Measurements from ENCODE around the gene TPT1. TPM values are rescaled to one million over a fixed set of nuclear protein-coding genes. Genes with fewer than 3 reads are reported as not detected.

The TPT1 gene
- total RNA-seq, 1 experiment from 2014 or later = 2,237 TPM

- H3K36me3 ChIP-seq (ENCODE audit: low read depth) = peaks cover 37% of the 10 kb centered on the region
- peak overlapping the region; percentile 25 for H3K4me2 ChIP-seq
- peaks cover 30% of the 10 kb centered on the region for H3K79me2 ChIP-seq (ENCODE audit: low read depth)
- peaks cover 95% of the 10 kb centered on the region for H3F3A ChIP-seq (ENCODE audit: insufficient read depth, low read depth)
- intact Hi-C loops (cut with micrococcal nuclease; ENCODE audit: unreplicated experiment) = loop anchor here (2.0 to 5.0 kb wide), 3 partner anchors 34 to 129 kb away; partner anchors contain the start of gene COG3
- H3K9me3 ChIP-seq (ENCODE audit: insufficient read depth, low read depth) = no peaks in the 10 kb centered on the region
- no TSS peak for BruUV-seq (replicated peaks)
- H3K4me1 ChIP-seq (replicated peaks; ENCODE audit: insufficient read depth) = peaks cover 85% of the 10 kb centered on the region
- H4K20me1 ChIP-seq (ENCODE audit: insufficient read depth) = peaks cover 53% of the 10 kb centered on the region
- no peaks in the 10 kb centered on the region for H3K9me2 ChIP-seq (ENCODE audit: insufficient read depth)
- no peak overlapping the region for H2AFZ ChIP-seq
- H3K27ac ChIP-seq = peak overlapping the region; percentile 66
- ChIA-PET POLR2A (ENCODE audit: unreplicated experiment) (interaction anchor here (0.6 to 1.0 kb wide), 4 partner anchors 8 to 152 kb away, joined by 3 to 6 read pairs (median 4); partner anchors contain the start of gene COG3), CTCF (no interaction called here)
- H3K4me3 ChIP-seq = no peak overlapping the region
- TF ChIP-seq CTCF (conservative IDR thresholded peaks at IDR 0.05) (no peak), EZH2 (IDR thresholded peaks at IDR 0.05; ENCODE audit: low read depth) (no peak)
- DNase-seq = no peak
- H3K27me3 ChIP-seq (ENCODE audit: insufficient read depth, low read depth) = no peaks in the 10 kb centered on the region
These were observed 7.6 kb downstream of the TPT1 start for GRCh38 chr13:45333251-45333976.

GRCh38 chr13:45332831-45333219 lies 8.2 kb downstream of the TPT1 start:
- Histone ChIP-seq H3K4me3 (no peak overlapping the region), H3K27me3 (ENCODE audit: insufficient read depth, low read depth) (no peaks in the 10 kb centered on the region), H3K9me2 (ENCODE audit: insufficient read depth) (no peaks in the 10 kb centered on the region), H3K27ac (peak overlapping the region; percentile 66), H3K4me1 (replicated peaks; ENCODE audit: insufficient read depth) (peaks cover 84% of the 10 kb centered on the region), H3K36me3 (ENCODE audit: low read depth) (peaks cover 31% of the 10 kb centered on the region), H4K20me1 (ENCODE audit: insufficient read depth) (peaks cover 48% of the 10 kb centered on the region), H3F3A (ENCODE audit: insufficient read depth, low read depth) (peaks cover 95% of the 10 kb centered on the region), H3K4me2 (peak overlapping the region; percentile 20), H2AFZ (no peak overlapping the region), H3K79me2 (ENCODE audit: low read depth) (peaks cover 24% of the 10 kb centered on the region), H3K9me3 (ENCODE audit: insufficient read depth, low read depth) (no peaks in the 10 kb centered on the region)
- DNase-seq = no peak
- intact Hi-C loops (cut with micrococcal nuclease; ENCODE audit: unreplicated experiment) = loop anchor here (2.0 to 5.0 kb wide), 3 partner anchors 34 to 129 kb away; partner anchors contain the start of gene COG3
- TF ChIP-seq CTCF (conservative IDR thresholded peaks at IDR 0.05) (no peak), EZH2 (IDR thresholded peaks at IDR 0.05; ENCODE audit: low read depth) (no peak)
- ChIA-PET POLR2A (ENCODE audit: unreplicated experiment) (interaction anchor here (0.6 to 1.0 kb wide), 4 partner anchors 9 to 151 kb away, joined by 3 to 6 read pairs (median 4); partner anchors contain the start of gene COG3), CTCF (no interaction called here)
- no TSS peak for BruUV-seq (replicated peaks)

- no peak overlapping the region for H3K4me3 ChIP-seq
- H3K36me3 ChIP-seq (ENCODE audit: low read depth) = peaks cover 25% of the 10 kb centered on the region
- H3K27ac ChIP-seq = peak overlapping the region; percentile 66
- peaks cover 18% of the 10 kb centered on the region for H3K79me2 ChIP-seq (ENCODE audit: low read depth)
- intact Hi-C loops (cut with micrococcal nuclease; ENCODE audit: unreplicated experiment) = loop anchor here (2.0 to 5.0 kb wide), 3 partner anchors 35 to 130 kb away; partner anchors contain the start of gene COG3
- BruUV-seq (replicated peaks) = no TSS peak
- no peaks in the 10 kb centered on the region for H3K9me2 ChIP-seq (ENCODE audit: insufficient read depth)
- peak; percentile 49 to 88 for DNase-seq
- H3K4me2 ChIP-seq = peak overlapping the region; percentile 20
- peaks cover 84% of the 10 kb centered on the region for H3K4me1 ChIP-seq (replicated peaks; ENCODE audit: insufficient read depth)
- no peaks in the 10 kb centered on the region for H3K9me3 ChIP-seq (ENCODE audit: insufficient read depth, low read depth)
- H3K27me3 ChIP-seq (ENCODE audit: insufficient read depth, low read depth) = no peaks in the 10 kb centered on the region
- ChIA-PET CTCF (no interaction called here), POLR2A (ENCODE audit: unreplicated experiment) (interaction anchor here (0.5 to 1.5 kb wide), 7 partner anchors 8 to 1128 kb away, joined by 3 to 49 read pairs (median 6); partner anchors contain the start of genes COG3 and TPT1)
- H4K20me1 ChIP-seq (ENCODE audit: insufficient read depth) = peaks cover 42% of the 10 kb centered on the region
- no peak overlapping the region for H2AFZ ChIP-seq
- no peak for TF ChIP-seq CTCF (conservative IDR thresholded peaks at IDR 0.05)
- no peak for TF ChIP-seq EZH2 (IDR thresholded peaks at IDR 0.05; ENCODE audit: low read depth)
- peaks cover 95% of the 10 kb centered on the region for H3F3A ChIP-seq (ENCODE audit: insufficient read depth, low read depth)
These were observed 8.8 kb downstream of the TPT1 start for GRCh38 chr13:45332036-45332830.
